Cortex of kidney (tissue), 1 donor: ENCODE data around the gene CFAP161.
"Not testable (repeated sequence)": the region's sequence is repeated elsewhere in the genome, so short reads cannot be mapped to it uniquely, and the experiment has no call there.

ENCODE experiments used
- DNase-seq: peaks from one replicate; lab custom pipeline; 2025; lab: John Stamatoyannopoulos, UW

CFAP161 gene

DNA sequence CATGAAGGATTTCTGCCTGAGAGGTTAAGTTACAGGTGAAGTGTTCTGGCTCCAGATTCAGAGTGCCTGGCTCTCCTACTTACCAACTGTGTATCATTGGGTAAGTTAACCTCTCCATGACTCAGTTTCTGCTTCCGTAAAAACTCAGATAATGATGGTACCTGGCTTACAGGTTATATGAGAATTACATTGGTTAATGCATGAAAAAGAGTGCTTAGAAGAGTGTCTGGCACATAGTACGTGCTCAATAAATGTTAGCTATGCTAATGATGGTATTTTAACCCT lies 23.8 kb downstream of the CFAP161 start:
- DNase-seq, result no peak

DNA sequence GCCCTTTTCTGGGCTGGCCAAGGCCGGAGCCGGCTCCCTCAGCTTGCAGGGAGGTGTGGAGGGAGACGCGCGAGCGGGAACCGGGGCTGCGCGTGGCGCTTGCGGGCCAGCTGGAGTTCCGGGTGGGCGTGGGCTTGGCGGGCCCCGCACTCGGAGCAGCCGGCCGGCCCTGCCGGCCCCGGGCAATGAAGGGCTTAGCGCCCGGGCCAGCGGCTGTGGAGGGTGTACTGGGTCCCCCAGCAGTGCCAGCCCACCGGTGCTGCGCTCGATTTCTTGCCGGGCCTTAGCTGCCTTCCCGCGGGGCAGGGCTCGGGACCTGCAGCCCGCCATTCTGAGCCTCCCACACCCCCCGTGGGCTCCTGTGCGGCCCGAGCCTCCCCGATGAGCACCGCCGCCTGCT lies 24.5 kb downstream of the CFAP161 start:
- DNase-seq, result not testable (repeated sequence)

DNA sequence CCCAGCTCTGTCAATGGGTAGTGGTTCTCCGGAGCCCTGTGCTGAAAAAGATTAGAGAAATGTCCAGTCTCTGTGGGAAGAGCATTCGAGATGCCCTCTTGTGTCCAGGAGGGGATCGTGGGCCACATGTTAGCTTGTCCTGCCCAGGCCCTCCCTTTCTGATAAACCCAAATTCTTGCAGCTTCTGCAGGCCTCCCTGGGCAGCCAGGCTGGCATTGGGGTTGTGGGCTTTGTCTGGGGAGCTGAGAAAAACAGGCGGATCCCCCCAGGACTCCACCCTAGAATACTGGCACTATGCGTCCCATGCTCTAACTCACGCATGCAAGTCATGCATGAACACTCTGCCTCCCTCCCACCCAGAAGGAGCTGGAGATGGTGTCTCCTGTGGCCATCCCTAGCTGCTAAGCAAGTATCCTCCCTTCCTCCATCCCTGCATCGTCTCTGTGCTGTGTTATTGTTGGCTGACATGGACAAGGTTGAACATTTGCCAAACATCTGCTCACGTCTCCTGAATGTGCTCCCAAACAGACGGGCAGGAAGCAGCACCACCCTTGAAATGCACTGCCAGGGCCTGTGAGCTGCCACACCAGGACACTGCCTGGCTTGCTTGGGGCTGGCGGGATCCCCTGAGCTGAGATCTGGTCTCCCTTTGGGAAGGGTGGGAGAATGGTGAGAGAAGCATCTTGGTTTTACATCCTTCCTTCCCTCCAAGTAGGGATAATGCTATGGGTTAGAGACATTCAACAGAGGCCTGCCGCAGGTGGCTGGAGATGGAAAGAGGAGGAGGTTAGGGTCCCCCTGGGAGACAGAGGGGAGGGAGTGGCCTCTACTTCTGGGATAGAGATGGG lies 26.5 kb downstream of the CFAP161 start:
- no peak for DNase-seq

DNA sequence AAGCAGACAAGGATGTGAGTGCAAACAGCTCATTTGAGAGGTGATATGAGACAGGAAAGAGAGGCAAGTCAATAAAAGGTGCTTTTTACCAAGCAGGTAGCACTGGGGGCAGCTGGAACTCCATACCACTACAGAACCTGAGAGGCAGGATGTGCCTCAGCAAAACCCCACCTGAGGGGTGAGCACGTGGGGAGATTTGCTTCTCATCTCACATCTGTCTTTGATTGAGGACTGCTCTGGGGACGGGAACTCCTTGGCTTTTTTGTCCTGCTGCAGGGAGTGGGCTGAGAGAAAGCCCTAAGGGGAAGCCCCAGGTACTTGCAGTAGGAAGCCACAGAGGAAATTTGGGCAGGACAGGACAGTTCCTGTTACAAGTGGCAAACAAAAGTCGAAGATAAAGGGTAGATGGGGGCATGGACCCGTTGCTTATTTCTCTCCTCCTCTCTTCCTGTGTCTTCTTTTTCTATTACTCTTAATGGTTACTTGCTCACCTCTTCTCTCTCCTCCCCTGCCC lies 27.1 kb downstream of the CFAP161 start:
- DNase-seq, result no peak

DNA sequence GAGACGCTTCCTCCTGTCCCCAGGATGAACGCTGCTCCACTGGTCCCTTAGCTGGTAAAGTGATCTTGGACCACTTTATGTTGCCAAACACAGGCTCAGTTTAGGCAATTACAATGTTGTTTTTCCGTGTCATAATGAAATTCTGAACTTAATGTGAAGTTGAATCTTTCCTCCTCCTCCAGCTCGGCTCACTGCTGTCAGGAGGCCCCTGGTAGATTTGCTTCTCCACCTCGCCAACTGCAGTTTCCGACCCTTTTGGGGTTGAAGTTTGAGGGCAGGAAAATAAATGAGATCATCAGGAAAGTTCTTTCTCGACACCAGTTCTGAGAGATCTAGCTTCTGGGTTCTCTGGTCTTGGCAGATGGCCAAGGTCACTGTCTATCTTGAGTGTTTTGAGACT lies 27.8 kb downstream of the CFAP161 start:
- no peak for DNase-seq

DNA sequence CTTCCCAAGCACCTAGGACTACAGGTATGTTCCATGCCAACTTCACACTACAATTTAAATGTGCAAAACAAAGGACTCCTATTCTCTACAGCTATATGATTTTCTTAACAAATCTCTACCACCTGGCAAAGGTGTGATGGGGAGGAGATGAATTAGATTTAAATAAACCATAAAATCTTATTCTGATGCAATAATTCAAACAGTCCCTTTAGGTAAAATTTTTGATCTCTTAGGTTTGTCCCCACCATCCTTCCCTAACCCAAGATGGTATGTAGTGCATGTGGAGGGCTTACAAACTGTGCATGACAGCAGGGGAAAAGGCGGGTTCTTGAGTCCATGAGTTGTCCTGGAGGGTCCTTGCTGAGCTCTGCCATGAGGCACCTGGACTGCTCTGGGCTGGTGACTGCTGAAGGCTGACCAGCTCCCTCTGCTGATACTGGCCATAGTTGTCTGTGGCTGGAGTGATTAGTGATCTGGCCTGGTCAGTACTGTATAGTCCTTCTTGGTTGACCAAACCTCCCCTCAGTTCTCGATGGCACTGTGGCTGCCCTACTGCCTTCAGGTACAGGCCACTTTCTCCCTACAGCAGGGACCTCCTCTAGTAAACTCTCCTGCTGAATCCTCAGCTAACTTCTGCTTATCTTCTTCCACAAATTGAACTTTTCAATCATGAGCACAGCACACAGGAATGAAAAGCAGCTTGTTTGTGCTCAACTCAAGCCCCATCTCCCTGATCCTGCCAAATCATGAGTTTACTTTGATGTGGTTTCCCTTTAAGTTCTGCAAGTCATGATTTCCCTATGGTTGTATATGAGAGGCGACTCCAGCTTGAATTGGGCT lies 30.1 kb downstream of the CFAP161 start:
- DNase-seq, result no peak

DNA sequence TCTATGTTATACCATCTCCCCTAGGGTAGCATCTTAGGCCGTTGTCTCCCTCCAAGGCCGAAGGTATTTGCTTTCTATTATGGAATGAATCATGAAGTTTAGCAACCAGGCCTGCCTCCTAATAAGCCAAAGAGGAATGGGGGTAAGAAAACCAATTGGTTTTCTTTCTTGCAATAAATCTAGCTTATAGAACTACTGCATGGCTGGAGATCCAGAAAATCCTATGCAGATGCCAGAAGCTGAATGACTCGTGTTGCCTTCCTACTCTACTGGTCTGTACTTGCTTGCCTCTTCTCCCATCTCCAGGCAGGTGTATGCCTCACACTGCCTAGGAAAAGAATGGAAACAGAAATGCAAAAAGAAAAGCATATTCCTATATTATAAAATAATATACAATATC lies 31.5 kb downstream of the CFAP161 start:
- no peak for DNase-seq

DNA sequence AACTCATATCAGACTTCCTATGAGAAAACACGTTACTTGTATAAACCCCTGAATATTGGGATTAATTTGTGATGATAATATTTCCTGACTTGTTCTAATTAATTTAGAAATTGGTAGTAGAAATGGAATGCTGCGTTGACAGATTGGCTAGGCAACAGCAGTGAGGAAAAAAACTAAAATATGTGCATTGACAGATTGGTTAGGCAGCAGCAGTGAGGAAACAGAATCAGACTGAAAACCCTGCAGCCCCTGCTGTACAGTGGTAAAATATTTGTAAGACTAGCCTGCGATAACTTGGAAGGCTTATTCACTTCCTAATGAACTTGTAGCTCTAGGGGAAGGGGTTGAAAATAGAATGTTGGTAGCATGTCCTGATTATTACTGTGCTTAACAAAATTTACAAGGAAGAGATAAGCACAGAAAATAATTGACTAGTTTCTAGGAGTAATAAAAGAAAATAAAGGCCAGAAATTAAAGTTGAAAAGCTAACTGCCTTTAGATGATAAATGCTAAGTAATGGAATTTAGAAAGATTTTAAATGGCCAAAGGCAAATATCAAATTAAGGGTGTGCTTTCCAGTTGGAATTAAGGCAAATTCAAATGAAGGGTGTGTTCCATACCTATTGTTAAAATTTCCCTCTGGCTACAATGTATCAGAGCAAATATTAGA lies 32.7 kb downstream of the CFAP161 start:
- no peak for DNase-seq

DNA sequence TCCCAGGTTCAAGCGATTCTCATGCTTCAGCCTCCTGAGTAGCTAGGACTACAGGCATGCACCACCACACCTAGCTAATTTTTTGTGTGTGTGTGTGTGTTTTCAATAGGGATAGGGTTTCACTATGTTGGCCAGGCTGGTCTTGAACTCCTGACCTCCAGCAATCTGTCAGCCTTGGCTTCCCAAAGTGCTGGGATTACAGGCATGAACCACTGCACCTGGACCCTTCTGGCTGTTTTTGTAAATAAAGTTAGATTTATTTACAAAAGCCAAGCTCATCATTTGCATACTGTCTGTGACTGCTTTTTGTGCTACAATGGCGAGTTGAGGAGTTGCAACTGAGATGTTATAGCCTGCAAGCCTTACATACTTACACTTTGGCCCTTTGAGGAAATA lies 34.1 kb downstream of the CFAP161 start:
- DNase-seq, result no peak

DNA sequence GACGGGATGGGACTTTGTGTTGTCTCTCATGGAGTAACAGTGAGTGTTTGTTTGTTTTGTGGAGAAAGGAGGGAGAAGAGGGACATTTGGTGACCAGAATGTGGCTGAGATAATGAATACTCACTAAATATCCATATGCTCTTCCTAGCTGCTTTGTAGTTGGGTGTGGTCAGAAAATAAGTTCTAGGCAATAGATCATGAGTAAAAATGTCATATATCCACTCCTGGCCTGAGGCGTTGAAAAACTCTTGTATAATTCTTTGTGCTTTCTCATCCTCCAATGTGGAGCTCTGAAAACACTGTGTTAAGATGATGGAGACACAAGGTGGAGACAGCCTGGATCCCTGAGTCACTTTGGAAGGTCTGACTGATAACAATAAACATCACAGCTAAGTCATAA lies 34.6 kb downstream of the CFAP161 start:
- no peak for DNase-seq

DNA sequence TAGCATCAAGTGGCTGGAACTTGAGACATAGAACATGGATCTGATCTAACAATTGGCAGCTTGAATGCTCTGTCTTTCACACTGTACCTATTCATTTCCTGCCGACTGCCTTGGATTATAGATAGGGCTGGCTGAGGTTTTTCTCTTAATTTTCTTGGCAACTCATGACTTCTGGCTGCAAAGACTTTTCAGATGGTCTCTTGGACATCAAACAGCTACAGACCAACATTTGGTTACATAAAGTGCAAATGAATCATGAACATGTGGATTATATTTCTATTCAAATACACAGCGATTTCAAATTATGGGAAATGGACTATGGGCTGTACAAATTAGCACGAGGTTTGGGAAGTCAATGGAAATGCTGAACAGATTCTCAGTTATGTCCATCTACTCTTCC lies 36.4 kb downstream of the CFAP161 start:
- DNase-seq, result no peak

DNA sequence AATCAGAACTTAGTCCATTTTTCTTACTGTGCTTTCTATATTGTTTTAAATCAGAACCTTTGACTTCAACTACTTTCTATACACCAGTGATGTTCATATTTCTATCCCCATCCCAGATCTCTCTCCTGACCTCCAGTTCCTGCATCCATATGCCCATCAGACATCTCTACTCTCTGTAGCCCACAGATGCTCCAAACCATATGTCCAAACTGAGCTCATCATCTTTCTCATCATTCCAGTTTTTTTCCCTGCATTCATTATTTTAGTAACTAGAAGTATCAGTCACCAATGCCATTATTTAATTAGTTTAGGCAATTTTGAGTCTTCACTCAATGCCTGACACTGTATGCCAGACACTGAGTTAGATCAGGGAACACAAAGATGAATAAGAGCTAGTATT lies 37.2 kb downstream of the CFAP161 start:
- no peak for DNase-seq

DNA sequence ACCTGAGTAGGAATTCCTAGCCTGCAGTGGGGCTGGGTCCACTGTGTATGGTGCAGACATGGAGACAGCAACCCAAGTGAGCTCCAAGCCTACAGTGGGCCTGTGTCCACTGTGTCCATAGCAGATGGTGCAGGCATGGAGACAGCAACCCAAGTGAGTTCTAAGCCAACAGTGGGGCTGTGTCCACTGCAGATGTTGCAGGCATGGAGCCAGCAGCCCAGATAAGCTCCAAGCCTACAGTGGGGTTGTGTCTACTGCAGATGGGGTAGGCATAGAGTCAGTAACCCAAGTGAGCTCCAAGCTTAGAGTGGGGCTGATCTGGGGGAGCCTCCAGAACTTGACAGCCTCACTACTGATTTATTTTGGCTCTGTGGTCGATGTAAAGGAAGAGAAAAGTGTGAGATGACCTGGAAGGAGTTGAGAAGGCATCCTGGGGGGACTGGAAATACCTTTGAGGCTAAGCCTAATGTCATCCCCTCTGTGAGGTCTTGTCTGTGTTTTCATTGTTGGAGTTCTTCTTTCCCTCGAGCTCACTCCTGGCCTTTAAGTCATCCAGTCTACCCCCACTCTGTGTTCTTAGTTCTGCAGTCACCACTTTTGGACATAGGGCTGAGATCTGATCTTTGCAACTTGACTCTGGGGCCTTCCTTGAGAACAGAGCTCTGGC lies 40.2 kb downstream of the CFAP161 start:
- no peak for DNase-seq

DNA sequence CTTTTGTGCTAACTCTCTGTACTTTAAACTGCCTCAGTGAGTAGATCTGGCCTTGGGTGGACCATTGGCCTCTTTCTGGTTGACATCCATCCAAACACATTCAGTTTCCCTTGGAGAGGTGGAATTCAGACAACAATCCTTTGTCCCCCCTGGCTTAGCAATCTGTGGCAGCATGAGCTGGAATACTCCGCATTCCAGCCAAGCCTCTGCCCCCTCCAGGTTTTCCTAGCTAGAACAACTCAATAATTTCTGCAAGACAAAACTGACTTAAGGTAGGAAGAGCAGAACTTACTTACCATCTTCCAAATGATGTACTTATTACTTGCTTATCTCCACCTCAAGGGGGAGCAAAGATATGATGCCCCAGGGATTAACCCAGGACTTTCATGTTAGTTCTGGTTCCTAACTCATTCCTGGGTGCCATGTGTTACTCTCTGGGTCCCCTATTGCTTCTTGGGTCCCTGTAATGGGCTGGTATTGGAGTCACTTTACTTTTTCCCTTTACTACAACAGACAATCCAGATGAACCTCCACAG lies 40.8 kb downstream of the CFAP161 start:
- DNase-seq, result no peak

DNA sequence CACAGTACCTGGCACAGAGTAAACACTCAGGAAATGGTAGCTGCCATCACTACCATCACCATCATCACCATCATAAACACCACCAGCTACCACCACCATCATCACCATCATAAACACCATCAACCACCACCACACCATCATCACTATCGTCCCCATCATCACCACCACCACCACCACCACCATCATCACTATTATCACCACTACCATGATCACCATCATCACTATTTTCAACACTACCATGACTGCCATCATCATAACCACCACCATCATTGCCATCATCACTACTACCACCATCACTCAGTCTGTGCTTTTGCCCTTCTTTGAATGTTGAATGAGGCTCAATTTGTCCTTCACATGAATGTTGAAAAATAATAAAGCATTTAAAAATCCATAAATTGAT lies 41.4 kb downstream of the CFAP161 start:
- DNase-seq, result no peak

DNA sequence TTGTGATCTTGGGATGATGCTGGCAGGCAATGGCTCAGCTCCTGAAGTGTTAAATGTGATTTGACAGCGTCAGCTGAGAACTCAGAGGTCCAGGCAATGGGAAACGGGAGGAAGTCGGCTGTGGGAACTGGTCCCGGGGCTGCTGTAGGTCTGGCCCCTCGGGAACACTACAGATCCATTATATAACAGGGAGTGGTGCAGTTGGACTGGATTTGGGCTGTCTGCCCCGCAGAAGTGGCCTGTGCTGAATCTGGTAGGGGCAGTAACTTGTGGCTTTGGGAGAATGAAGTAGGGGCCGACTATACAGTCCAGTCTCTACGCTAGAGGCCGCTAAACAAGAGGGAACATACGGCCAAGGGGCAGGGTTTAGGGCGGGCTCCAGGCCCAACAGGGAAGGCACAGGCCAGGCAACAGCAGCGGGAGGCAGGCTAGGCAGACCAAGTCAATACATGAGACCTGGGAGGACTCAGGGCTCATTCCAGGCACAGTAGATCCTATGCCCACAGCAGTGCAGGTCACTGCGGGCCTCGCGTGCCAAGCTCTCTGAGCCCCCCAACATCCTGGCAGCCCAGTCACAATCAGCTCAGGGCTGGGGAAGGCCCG lies 42.3 kb downstream of the CFAP161 start:
- no peak for DNase-seq

DNA sequence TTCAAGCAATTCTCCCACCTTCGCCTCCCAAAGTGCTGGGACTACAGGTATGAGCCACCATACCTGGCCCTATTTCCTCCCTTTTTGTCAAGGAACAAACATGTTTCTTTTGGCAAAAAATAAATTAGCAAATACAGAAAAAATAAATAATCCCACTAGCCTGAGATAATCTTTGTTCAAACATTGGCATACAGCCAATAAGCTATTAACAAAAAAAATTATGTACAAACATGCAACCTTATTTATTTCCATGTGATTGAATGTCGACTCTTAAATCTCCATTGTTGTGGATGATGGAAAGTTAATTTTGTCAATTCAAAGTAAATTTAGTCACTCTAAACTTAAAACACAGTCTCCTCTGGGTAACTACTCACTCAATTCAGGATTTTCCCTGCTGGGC lies 44.3 kb downstream of the CFAP161 start:
- DNase-seq, result no peak

DNA sequence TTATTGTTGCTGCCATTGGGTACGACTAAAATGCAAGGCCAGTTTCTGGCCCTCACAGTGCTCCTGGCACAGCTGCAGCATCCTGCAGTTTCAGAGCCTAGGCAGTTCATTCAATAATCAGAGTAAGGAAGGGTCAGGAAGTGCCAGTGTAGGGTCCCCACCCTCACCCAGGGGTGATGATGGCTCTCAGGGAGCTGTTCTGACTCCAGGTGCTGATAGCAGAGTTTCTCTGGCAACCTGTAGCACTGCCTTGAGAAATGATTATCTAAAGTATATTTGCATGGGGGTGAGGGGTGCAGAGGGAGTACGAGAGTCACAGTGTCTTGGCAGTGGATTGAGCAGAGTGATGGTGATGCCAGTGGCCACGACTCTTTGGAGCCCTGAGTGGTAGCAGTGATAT lies 47.1 kb downstream of the CFAP161 start:
- no peak for DNase-seq

DNA sequence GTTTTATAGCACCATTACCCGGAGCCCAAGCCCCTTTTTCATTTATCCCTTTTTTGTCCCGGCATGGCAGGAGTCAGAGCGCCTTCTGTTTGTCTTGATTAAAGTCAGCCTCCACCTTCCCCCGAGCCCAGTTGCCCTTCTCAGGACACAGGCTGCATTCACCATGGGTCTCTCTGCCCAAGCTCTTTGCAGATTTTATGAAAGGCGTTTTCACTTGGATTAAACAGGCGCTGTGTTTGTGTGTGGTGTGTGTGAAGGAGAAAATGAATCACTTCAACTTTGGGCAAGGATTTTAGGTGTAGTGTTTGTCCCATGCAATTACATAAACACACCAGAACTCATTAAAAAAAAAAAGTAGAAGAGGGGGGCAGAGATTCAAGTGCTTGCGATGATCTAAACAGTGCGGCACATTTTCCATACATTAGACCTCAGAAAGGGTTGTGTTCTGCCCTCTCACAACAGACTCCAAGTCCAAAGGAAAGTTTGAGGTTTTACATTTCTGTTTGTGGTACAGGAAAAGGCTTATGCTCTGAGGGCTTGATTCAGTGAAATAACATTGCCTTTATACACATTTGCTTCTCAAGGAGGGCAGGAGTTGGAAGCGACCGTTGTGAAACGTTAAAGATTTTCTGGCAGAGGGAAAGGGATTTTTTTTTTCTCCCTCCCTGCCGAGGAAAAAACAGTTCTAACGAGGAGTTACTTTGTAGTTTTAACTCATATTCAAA lies 48.1 kb downstream of the CFAP161 start:
- DNase-seq, result no peak

DNA sequence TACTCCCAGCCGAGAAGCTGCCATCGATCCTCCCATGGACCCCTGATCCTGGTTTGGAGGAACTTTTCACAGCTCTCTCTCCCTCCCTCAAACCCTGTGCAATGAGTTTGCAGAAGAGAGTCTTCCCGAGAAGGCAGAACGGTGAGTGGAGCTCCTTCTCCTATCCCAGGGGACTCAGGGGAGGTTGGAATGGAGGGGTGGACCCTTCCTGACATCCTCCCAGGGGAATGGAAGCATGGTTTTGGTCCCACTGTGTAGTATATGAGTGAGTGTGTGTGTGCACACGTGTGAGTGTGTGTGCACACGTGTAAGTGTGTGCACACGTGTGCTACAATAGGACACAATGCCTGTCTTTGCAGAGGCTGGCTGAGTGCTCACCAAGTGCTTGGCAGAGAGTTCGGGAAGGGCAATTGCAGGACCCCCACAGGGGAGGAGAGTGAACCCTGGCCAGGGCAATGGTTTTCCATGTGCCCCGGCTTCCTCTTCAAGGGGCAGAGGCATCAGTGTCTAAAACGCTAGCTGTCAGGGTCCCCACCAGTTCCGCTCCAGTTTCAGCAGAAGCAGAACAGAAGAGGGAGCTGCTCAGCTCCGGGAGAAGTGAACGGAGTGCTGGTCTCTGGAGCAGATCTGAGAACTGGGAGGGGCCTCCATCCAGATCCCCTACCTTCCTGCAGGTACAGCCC lies 48.8 kb downstream of the CFAP161 start:
- DNase-seq, result no peak
